GM23338 (cell line): ENCODE data around the gene FBXW7. TPM values are rescaled to one million over a fixed set of nuclear protein-coding genes. Genes with fewer than 3 reads are reported as not detected.

Experiments
- CTCF ChIP-seq, 2 experiments: fragments of 200-600 bp in 1 of 2; sonication (generic) in 1 of 2; conservative IDR thresholded peaks; 2 replicates each; pipeline versions ENCODE4 v1.5.1 to v1.6.1; 2016 to 2017; ENCODE audit warnings: antibody characterized with exemption in 2 of 2, low read depth in 2 of 2, mild to moderate bottlenecking in 2 of 2, moderate library complexity in 1 of 2
- EZH2 ChIP-seq: fragments of 200-600 bp; sonication (generic); IDR thresholded peaks from one replicate; pipeline ENCODE4 v1.8.0; 2017; ENCODE audit warnings: antibody characterized with exemption, mild to moderate bottlenecking, low read depth; ENCODE audit not compliant: unreplicated experiment
- EZH2phosphoT487 ChIP-seq: fragments of 200-600 bp; sonication (generic); IDR thresholded peaks from one replicate; pipeline ENCODE4 v1.8.1; 2018; ENCODE audit warnings: antibody characterized with exemption; ENCODE audit not compliant: unreplicated experiment
- JUNB ChIP-seq: IDR thresholded peaks from one replicate; pipeline ENCODE4 v1.6.1; 2016; ENCODE audit warnings: antibody characterized with exemption; ENCODE audit not compliant: unreplicated experiment
- NANOG ChIP-seq: IDR thresholded peaks from 2 replicates; pipeline ENCODE4 v1.6.1; 2016; ENCODE audit warnings: antibody characterized with exemption, borderline replicate concordance
- POLR2AphosphoS5 ChIP-seq: IDR thresholded peaks from 2 replicates; pipeline ENCODE4 v1.6.1; 2016; ENCODE audit warnings: antibody characterized with exemption, low read depth
- STAT1 ChIP-seq: IDR thresholded peaks from one replicate; pipeline ENCODE4 v1.6.1; 2016; ENCODE audit warnings: antibody characterized with exemption; ENCODE audit not compliant: unreplicated experiment
- ZNF114 ChIP-seq: fragments of 250-450 bp; sonication (Bioruptor Pico); IDR thresholded peaks from 2 replicates; pipeline ENCODE4 v1.5.0; 2020; ENCODE audit warnings: mild to moderate bottlenecking, moderate library complexity
- ZNF331 ChIP-seq: fragments of 250-450 bp; sonication (Bioruptor Pico); IDR thresholded peaks from 2 replicates; pipeline ENCODE4 v1.5.0; 2020; ENCODE audit warnings: low read depth, mild to moderate bottlenecking, moderate library complexity
- ZNF462 ChIP-seq: fragments of 250-450 bp; sonication (Bioruptor Pico); IDR thresholded peaks from 2 replicates; pipeline ENCODE4 v1.5.0; 2020; ENCODE audit warnings: mild to moderate bottlenecking, moderate library complexity
- polyA plus RNA-seq: library from polyadenylated mRNA; unstranded; fragments of >200 nt; fragmentation: Nextera tagmentation; extraction: Ambion mirVana; gene quantifications from 2 replicates; pipeline ENCODE4 v1.2.1, GENCODE V29; 2016
- total RNA-seq: library from RNA; depleted of rRNA; stranded (reverse); fragments of >200 nt; shearing (Covaris generic); gene quantifications from 2 replicates; pipeline ENCODE4 v1.2.3, GENCODE V29; 2014

Gene FBXW7
- total and polyA plus RNA-seq, 2 experiments from 2014 or later = 25.8 to 34.7 TPM

GRCh38 chr4:152368001-152368400 is 167.9 kb downstream of the FBXW7 start (continued):
- TF ChIP-seq ZNF462 (CRISPR knock-in tag) (no peak), CTCF (conservative IDR thresholded peaks at IDR 0.05; ENCODE audit: low read depth in 2 of 2) (no peak), POLR2AphosphoS5 (no peak), STAT1 (no peak), ZNF331 (CRISPR knock-in tag) (no peak), EZH2phosphoT487 (no peak), EZH2 (no peak), JUNB (no peak), ZNF114 (CRISPR knock-in tag) (no peak), NANOG (no peak)
